Measurements from ENCODE around the gene CTNNA3.

Gene CTNNA3

GRCh38 chr10:66805612-66806011 is 890.4 kb downstream of the CTNNA3 start:
- Histone ChIP-seq H3K9ac (ENCODE audit: low read depth, low read length, poor library complexity, severe bottlenecking) (no peak overlapping the region), H3K4me2 (ENCODE audit: low read depth, low read length, poor library complexity, severe bottlenecking) (no peak overlapping the region), H3K9me3 (ENCODE audit: insufficient read depth, low read depth, low read length) (no peaks in the 10 kb centered on the region), H3K4me1 (ENCODE audit: insufficient read depth, low read length, poor library complexity, severe bottlenecking) (no peaks in the 10 kb centered on the region), H4K20me1 (ENCODE audit: insufficient read depth, low read length, poor library complexity, severe bottlenecking) (no peaks in the 10 kb centered on the region), H3F3A (ENCODE audit: low read depth) (no peaks in the 10 kb centered on the region), H3K27me3 (ENCODE audit: insufficient read depth, low read length, poor library complexity, severe bottlenecking) (no peaks in the 10 kb centered on the region), H3K9me2 (replicated peaks; ENCODE audit: low read depth, low read length) (no peaks in the 10 kb centered on the region), H3K36me3 (ENCODE audit: insufficient read depth, low read length) (no peaks in the 10 kb centered on the region), H3K4me3 (ENCODE audit: low read length, poor library complexity, severe bottlenecking) (no peak overlapping the region), H3K79me2 (ENCODE audit: insufficient read depth, low read length) (no peaks in the 10 kb centered on the region), H2AFZ (ENCODE audit: low read length) (no peak overlapping the region)
- TF ChIP-seq CTCF (conservative IDR thresholded peaks at IDR 0.05; ENCODE audit: low read length) (no peak), EZH2phosphoT487 (IDR thresholded peaks at IDR 0.05; ENCODE audit: borderline replicate concordance) (no peak)

- Histone ChIP-seq H3K9ac (ENCODE audit: low read depth, low read length, poor library complexity, severe bottlenecking) (no peak overlapping the region), H2AFZ (ENCODE audit: low read length) (no peak overlapping the region), H3K4me3 (ENCODE audit: low read length, poor library complexity, severe bottlenecking) (no peak overlapping the region), H3K9me2 (replicated peaks; ENCODE audit: low read depth, low read length) (no peaks in the 10 kb centered on the region), H3K79me2 (ENCODE audit: insufficient read depth, low read length) (no peaks in the 10 kb centered on the region), H3K9me3 (ENCODE audit: insufficient read depth, low read depth, low read length) (no peaks in the 10 kb centered on the region), H3K36me3 (ENCODE audit: insufficient read depth, low read length) (no peaks in the 10 kb centered on the region), H3F3A (ENCODE audit: low read depth) (no peaks in the 10 kb centered on the region), H3K4me2 (ENCODE audit: low read depth, low read length, poor library complexity, severe bottlenecking) (no peak overlapping the region), H4K20me1 (ENCODE audit: insufficient read depth, low read length, poor library complexity, severe bottlenecking) (no peaks in the 10 kb centered on the region), H3K4me1 (ENCODE audit: insufficient read depth, low read length, poor library complexity, severe bottlenecking) (no peaks in the 10 kb centered on the region), H3K27me3 (ENCODE audit: insufficient read depth, low read length, poor library complexity, severe bottlenecking) (no peaks in the 10 kb centered on the region)
- TF ChIP-seq EZH2phosphoT487 (IDR thresholded peaks at IDR 0.05; ENCODE audit: borderline replicate concordance) = no peak
- TF ChIP-seq CTCF (conservative IDR thresholded peaks at IDR 0.05; ENCODE audit: low read length) = no peak
Measured at GRCh38 chr10:66804962-66805361, 891.0 kb downstream of the CTNNA3 start.

GRCh38 chr10:66803174-66803573 is 892.8 kb downstream of the CTNNA3 start:
- TF ChIP-seq EZH2phosphoT487 (IDR thresholded peaks at IDR 0.05; ENCODE audit: borderline replicate concordance) (no peak), CTCF (conservative IDR thresholded peaks at IDR 0.05; ENCODE audit: low read length) (no peak)
- Histone ChIP-seq H3K4me2 (ENCODE audit: low read depth, low read length, poor library complexity, severe bottlenecking) (no peak overlapping the region), H3F3A (ENCODE audit: low read depth) (no peaks in the 10 kb centered on the region), H3K9ac (ENCODE audit: low read depth, low read length, poor library complexity, severe bottlenecking) (no peak overlapping the region), H3K4me3 (ENCODE audit: low read length, poor library complexity, severe bottlenecking) (no peak overlapping the region), H2AFZ (ENCODE audit: low read length) (no peak overlapping the region), H3K36me3 (ENCODE audit: insufficient read depth, low read length) (no peaks in the 10 kb centered on the region), H3K9me2 (replicated peaks; ENCODE audit: low read depth, low read length) (no peaks in the 10 kb centered on the region), H4K20me1 (ENCODE audit: insufficient read depth, low read length, poor library complexity, severe bottlenecking) (no peaks in the 10 kb centered on the region), H3K4me1 (ENCODE audit: insufficient read depth, low read length, poor library complexity, severe bottlenecking) (no peaks in the 10 kb centered on the region), H3K9me3 (ENCODE audit: insufficient read depth, low read depth, low read length) (no peaks in the 10 kb centered on the region), H3K79me2 (ENCODE audit: insufficient read depth, low read length) (no peaks in the 10 kb centered on the region), H3K27me3 (ENCODE audit: insufficient read depth, low read length, poor library complexity, severe bottlenecking) (no peaks in the 10 kb centered on the region)
